ENCODE results near the gene RIPOR3.
"Not testable (repeated sequence)": the region's sequence is repeated elsewhere in the genome, so short reads cannot be mapped to it uniquely, and the experiment has no call there.

Gene RIPOR3

DNA sequence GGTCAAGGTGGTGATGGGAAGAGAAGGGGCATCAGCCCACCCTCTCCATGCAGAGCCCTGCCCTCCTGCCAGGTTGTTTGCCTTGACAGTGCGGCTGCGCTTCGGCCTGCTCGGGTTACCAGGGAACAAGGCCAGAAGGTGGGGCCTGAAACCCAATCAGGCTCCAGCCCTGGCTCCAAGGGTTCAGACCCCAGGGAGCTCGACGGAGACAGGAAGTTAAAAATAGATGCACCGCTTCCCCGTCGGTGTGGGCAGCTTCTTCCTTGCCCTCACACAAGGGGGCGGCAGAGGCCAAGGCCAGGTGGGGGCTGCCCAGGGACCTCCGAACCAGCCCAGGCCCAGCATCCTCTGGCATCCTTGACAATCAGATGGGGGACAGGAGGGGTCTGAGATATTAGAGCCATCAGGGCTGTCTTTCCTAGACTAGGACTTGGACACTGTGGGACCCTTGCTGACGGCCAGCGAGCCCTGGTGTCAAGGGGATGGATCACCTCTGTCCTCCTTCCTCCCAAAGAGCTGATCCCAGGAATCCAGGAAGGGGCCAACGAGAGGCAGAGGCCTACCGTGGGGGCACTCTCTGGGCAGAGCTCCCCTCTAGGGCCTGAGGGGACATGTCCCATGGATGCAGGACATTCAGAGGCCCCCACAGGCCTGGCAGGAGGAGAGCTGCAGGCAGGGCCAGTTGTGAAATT lies 65.2 kb downstream of the RIPOR3 start:
- no peak for DNase-seq (ENCODE audit: low read depth)
- TF ChIP-seq, protein P1, sequence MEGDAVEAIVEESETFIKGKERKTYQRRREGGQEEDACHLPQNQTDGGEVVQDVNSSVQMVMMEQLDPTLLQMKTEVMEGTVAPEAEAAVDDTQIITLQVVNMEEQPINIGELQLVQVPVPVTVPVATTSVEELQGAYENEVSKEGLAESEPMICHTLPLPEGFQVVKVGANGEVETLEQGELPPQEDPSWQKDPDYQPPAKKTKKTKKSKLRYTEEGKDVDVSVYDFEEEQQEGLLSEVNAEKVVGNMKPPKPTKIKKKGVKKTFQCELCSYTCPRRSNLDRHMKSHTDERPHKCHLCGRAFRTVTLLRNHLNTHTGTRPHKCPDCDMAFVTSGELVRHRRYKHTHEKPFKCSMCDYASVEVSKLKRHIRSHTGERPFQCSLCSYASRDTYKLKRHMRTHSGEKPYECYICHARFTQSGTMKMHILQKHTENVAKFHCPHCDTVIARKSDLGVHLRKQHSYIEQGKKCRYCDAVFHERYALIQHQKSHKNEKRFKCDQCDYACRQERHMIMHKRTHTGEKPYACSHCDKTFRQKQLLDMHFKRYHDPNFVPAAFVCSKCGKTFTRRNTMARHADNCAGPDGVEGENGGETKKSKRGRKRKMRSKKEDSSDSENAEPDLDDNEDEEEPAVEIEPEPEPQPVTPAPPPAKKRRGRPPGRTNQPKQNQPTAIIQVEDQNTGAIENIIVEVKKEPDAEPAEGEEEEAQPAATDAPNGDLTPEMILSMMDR (IDR thresholded peaks at IDR 0.05; ENCODE audit: control insufficient read depth, extremely low read depth, insufficient read depth) = peak; percentile 26; the same call in 1 of the 2 replicates

GRCh38 chr20:50624351-50625016 lies 66.9 kb downstream of the RIPOR3 start:
- no peak overlapping the region for H3K4me3 ChIP-seq (ENCODE audit: low read depth, low read length)
- TF ChIP-seq, protein P1 (IDR thresholded peaks at IDR 0.05; ENCODE audit: control insufficient read depth, extremely low read depth, insufficient read depth) = no peak
- DNase-seq (ENCODE audit: low read depth) = peak; percentile 46

More for the DNA sequence above, 65.2 kb downstream of the RIPOR3 start:
- H3K4me3 ChIP-seq (ENCODE audit: low read depth, low read length) = no peak overlapping the region

- DNase-seq (ENCODE audit: low read depth) = no peak
- H3K4me3 ChIP-seq (ENCODE audit: low read depth, low read length) = no peak overlapping the region
- TF ChIP-seq, protein P1 (IDR thresholded peaks at IDR 0.05; ENCODE audit: control insufficient read depth, extremely low read depth, insufficient read depth) = no peak
Measured at GRCh38 chr20:50621068-50621665, 70.2 kb downstream of the RIPOR3 start.

GRCh38 chr20:50620459-50620858 lies 70.9 kb downstream of the RIPOR3 start:
- not testable (repeated sequence) for H3K4me3 ChIP-seq (ENCODE audit: low read depth, low read length); DNase-seq (ENCODE audit: low read depth)

- TF ChIP-seq, protein P1 (IDR thresholded peaks at IDR 0.05; ENCODE audit: control insufficient read depth, extremely low read depth, insufficient read depth) = no peak
- no peak for DNase-seq (ENCODE audit: low read depth)
- no peak overlapping the region for H3K4me3 ChIP-seq (ENCODE audit: low read depth, low read length)
Measured at GRCh38 chr20:50618537-50618936, 72.8 kb downstream of the RIPOR3 start.

- DNase-seq (ENCODE audit: low read depth) = no peak
- H3K4me3 ChIP-seq (ENCODE audit: low read depth, low read length) = no peak overlapping the region
- TF ChIP-seq, protein P1 (IDR thresholded peaks at IDR 0.05; ENCODE audit: control insufficient read depth, extremely low read depth, insufficient read depth) = no peak
Measured at GRCh38 chr20:50617022-50617421, 74.3 kb downstream of the RIPOR3 start.

DNA sequence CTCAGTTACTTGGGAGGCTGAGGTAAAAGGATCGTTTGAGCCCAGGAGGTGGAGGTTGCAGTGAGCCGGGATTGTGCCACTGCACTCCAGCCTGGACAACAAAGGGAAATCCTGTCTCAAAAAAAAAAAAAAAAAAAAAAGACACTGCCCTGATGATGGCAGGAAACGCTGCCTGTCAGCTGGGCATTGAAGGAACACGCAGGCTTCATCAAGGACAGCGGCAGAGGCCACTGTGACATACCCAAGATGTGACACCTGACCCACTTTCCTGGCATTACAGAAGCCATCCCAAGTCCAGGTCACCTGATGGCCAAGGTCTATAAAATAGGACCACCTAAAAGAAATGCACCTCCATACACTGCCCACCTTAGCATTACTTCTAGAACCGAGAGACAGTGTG lies 75.9 kb downstream of the RIPOR3 start:
- DNase-seq (ENCODE audit: low read depth) = no peak
- TF ChIP-seq, protein P1 (IDR thresholded peaks at IDR 0.05; ENCODE audit: control insufficient read depth, extremely low read depth, insufficient read depth) = no peak
- H3K4me3 ChIP-seq (ENCODE audit: low read depth, low read length) = no peak overlapping the region
